GM18951 (cell line): ENCODE measurements around the gene EPHB3.

Source experiments
- POLR2A ChIP-seq: IDR thresholded peaks from 4 replicates; pipeline ENCODE4 v1.6.1; 2011; ENCODE audit warnings: mild to moderate bottlenecking; ENCODE audit not compliant: insufficient read length, insufficient read depth; ENCODE audit errors: extremely low read depth
- in situ Hi-C: fragments of 300-500 bp; cut with MboI; formaldehyde crosslinking; loops from one replicate; pipeline ENCODE4 v1.12.0; 2022; ENCODE audit warnings: low sequenced_read_pairs, mixed read lengths, inconsistent platforms; ENCODE audit not compliant: unreplicated experiment

EPHB3 gene

GRCh38 chr3:184596886-184597575 lies 35.4 kb downstream of the EPHB3 start:
- no peak for TF ChIP-seq POLR2A
- in situ Hi-C loops = no loop called here

DNA sequence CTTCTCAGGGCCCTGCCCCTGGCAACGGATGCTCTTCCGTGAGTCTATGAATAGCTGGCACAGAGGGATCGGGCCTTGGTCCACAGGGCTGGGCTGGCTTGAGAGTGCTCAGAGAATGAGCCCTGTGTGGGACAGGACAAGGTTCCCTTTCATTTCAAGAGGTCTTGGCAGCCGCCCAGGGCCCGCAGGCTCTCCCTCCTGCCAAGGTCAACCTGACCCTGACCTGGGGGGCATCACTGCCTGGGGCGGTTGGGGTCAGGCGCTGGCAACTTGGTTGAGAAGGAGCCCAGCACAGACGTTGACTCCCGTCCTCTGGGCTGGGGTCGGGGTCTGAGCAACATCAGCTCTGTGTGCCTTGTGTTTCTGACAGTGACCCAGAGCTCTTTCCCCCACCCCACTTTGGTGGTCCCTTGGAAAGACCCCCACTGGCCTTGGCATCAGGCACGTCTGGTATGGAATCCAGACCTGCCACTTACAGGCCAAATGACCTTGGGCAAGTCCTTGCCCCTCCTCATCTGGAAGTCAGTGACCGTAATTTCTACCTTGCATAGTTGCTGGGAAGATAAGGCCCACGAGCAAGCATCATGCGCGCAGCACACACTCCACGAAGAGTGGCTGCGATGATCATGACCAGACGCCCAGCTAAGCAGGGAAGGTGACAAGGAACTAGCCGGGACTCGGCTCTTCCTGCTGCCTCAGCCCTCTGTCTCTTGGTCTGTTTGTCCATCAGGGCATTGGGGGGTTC lies 36.4 kb downstream of the EPHB3 start:
- no peak for TF ChIP-seq POLR2A
- in situ Hi-C loops = no loop called here

GRCh38 chr3:184598574-184598927 lies 37.0 kb downstream of the EPHB3 start:
- in situ Hi-C loops = no loop called here
- TF ChIP-seq POLR2A = no peak

DNA sequence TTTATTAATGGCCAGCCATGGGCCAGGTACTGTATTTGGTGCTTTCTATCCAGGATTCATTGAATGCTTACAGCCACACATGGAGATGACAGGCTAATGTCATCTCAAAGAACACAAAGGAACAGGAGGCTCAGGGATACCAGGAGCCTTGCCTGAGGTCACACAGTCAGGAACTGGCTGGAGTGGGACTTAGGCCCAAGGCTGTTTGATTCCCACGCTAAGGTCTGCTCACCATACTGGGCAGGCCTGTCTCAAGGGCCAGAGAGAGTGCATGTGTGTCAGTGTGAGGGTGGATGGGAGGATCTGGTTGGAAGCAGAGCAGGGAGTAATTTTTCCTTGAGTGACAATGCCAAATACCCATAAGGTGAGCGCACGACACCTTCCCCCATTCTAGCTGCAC lies 37.6 kb downstream of the EPHB3 start:
- in situ Hi-C loops = no loop called here
- no peak for TF ChIP-seq POLR2A

DNA sequence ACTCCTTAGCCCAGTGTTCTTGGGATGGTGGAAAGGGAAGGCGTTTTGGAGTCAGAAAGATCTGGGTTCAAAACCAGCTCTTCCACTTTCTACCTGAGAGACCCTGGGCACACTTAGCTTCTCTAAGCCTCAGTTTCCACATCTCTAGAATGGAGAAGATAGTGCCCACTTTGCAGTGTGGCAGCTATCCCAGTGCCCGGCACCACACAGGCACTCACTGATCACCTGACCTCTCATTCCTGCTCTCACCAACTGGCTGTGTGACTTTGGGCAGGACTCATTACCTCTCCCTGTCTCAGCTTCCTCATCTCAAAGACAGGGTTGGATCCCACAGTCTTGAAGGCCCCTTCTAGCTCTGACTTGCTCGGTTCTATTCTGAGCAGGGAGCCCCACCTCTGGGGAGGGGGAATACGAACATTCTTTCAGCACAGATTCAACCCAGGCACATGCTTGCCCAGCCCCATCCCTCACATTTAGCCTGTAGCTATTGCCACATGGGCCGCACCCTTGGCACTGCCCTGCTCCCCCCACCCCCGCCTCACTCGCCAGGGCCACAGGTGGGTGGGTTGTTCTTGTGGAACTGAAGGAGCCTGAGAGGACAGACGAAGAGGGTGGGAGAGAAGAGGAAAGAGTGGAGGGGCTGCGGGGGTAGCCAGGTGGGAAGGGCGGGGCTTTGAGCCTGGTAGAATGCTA lies 39.2 kb downstream of the EPHB3 start:
- TF ChIP-seq POLR2A = no peak
- in situ Hi-C loops = no loop called here

- no peak for TF ChIP-seq POLR2A
- in situ Hi-C loops = no loop called here
Measured at GRCh38 chr3:184601576-184602371, 40.2 kb downstream of the EPHB3 start.

- TF ChIP-seq POLR2A = no peak
- in situ Hi-C loops = no loop called here
Measured at GRCh38 chr3:184602372-184603150, 41.0 kb downstream of the EPHB3 start.

DNA sequence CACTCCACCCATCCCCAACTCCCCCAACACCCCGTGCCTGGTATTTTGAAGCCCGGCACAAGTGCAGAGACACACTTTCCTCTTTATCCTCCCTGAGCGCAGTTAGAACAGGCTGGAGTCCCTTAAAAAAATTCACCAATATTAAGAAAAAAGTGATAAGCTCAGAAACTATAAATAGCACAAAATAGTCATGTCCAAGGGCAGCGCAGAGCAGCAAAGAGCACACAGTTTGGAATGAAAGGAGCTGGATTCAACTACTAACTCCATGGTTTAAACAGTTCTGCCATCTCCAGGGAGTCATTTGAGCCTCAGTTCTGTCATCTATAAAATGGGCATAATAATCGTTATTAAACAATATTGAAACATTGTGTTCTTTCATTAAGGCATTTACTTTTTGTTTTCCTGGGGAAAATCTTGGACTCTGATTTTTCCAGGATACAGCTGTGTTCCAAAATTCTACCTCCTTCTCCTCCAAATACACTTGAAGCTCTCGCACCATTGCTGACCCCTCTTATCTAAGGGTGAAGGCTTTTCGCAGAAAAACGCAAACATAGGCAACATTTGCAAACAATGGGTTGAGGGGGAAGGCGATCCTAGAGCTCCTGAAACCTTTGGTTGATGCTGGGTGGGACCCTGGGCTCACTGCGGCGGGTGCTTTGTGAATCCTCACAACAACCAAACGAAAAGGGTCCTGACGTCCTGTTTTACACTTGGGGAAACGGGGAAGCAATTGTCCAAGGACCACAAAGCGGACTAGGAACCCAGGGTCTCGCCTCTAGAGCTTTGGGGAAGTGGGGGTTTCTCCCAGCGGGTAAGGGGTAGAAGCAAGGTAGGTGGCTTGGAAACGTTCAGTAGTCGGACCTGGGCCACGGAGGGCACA lies 41.8 kb downstream of the EPHB3 start:
- TF ChIP-seq POLR2A = no peak
- in situ Hi-C loops = no loop called here

- in situ Hi-C loops = no loop called here
- no peak for TF ChIP-seq POLR2A
Measured at GRCh38 chr3:184604039-184604601, 42.5 kb downstream of the EPHB3 start.

- in situ Hi-C loops = no loop called here
- TF ChIP-seq POLR2A = no peak
Measured at GRCh38 chr3:184604615-184605290, 43.2 kb downstream of the EPHB3 start.

DNA sequence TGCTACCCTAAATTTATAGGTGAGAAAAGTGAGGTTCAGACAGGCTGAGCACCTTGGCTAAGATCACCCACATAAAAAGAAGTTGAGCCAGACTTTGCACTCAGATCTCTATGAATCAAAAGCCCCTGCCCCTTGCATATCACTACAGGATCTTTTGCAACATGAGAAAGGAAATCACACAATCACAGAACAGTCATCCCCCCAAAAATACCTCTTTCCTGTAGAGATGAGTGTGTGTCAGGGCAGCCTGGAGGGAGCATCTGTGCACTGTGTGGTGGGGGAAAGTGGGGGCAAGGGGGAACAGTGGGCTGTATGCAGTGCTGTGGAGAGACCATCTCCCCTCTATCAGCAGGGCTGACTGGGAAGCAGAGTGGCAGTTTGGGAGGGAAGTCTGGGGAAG lies 46.6 kb downstream of the EPHB3 start:
- TF ChIP-seq POLR2A = no peak

More for the DNA sequence above, 46.6 kb downstream of the EPHB3 start:
- in situ Hi-C loops = no loop called here
